ENCODE results near the gene RNF214. TPM values are rescaled to one million over a fixed set of nuclear protein-coding genes. Genes with fewer than 3 reads are reported as not detected.

RNF214 gene
- total and polyA plus RNA-seq, 2 of the 13 experiments (the other 11 are each of a cell fraction or from before 2014, with no cell fraction given), result 10.7 to 12.6 TPM

DNA sequence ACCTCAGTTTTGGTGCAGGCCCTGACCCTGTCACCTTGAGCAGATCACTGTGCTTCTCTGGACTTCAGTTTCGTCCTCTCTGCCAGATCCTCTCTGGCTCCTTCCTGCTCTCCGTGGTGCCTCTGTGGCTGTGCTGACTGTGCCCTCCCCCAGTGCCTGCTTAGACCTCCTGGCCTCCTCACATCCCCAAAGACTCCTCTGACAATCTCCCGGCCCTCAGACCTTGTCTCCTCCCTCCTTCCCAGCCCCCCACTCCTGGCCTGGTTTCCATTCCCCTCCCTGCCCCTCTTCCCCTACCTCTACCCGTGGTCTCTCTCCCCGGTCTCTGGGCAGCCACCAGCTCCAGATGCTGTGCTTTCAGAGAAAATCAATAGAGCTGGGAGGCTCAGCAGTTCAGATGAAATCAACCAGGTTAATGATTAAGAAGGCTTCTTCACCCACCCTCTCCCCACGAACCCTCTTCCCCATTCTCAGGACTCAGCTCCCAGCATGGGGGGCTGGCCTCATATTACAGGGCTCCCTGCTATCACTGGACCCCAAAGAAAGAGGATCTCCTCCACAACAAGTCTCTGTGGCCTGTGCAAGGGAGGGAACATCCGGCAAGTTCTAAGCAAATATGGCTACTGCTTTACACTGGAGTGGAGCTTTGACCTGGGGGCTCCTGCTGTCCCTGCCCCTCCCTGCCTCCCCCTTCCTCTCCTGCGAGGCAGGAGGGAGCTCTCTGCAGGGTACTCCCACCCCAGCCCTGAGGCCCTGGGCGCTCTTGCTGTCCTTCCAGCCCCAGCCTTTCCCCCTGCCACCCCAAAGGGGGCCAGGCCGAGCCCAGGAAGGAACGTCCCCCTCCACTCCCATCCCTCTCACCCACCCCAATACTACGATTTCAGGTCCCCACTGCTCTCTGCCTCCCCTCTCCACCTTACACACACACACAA, 67.1 kb downstream of the RNF214 start (continued):
- TF ChIP-seq HES4 (CRISPR knock-in tag; IDR thresholded peaks at IDR 0.05; ENCODE audit: borderline replicate concordance), result no peak
- TF ChIP-seq SOX5 (CRISPR knock-in tag; IDR thresholded peaks at IDR 0.05; ENCODE audit: borderline replicate concordance), result no peak; the same call in 1 of the 2 replicates
- no peak for TF ChIP-seq ZNF773 (CRISPR knock-in tag; IDR thresholded peaks at IDR 0.05; ENCODE audit: borderline replicate concordance)
- TF ChIP-seq CENPT (CRISPR knock-in tag; IDR thresholded peaks at IDR 0.05; ENCODE audit: low read depth), result no peak
- TF ChIP-seq, protein P1, sequence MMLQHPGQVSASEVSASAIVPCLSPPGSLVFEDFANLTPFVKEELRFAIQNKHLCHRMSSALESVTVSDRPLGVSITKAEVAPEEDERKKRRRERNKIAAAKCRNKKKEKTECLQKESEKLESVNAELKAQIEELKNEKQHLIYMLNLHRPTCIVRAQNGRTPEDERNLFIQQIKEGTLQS (CRISPR knock-in tag; IDR thresholded peaks at IDR 0.05), result no peak
- TF ChIP-seq MED8 (CRISPR knock-in tag; IDR thresholded peaks at IDR 0.05; ENCODE audit: insufficient replicate concordance), result peak; percentile 52
- TF ChIP-seq ZNF407 (CRISPR knock-in tag; IDR thresholded peaks at IDR 0.05; ENCODE audit: not compliant biosample characterization), result no peak
- TF ChIP-seq KAT7 (CRISPR knock-in tag; IDR thresholded peaks at IDR 0.05; ENCODE audit: borderline replicate concordance), result no peak; the same call in 1 of the 2 replicates
- no peak; the same call in 1 of the 2 replicates for TF ChIP-seq GFI1 (CRISPR knock-in tag; IDR thresholded peaks at IDR 0.05; ENCODE audit: borderline replicate concordance)
- TF ChIP-seq GPN1 (CRISPR knock-in tag; IDR thresholded peaks at IDR 0.05; ENCODE audit: borderline replicate concordance), result no peak
- TF ChIP-seq ZNF180 (CRISPR knock-in tag; IDR thresholded peaks at IDR 0.05; ENCODE audit: borderline replicate concordance, low read depth), result no peak
- no peak for TF ChIP-seq ZNF30 (CRISPR knock-in tag; IDR thresholded peaks at IDR 0.05)
- TF ChIP-seq ZNF235 (CRISPR knock-in tag; IDR thresholded peaks at IDR 0.05; ENCODE audit: borderline replicate concordance), result no peak
- 0 out of 2 replicates have a peak, but pooled peaks have one; percentile 56 for TF ChIP-seq ZSCAN29 (CRISPR knock-in tag; conservative IDR thresholded peaks at IDR 0.05)
- TF ChIP-seq ZNF263 (CRISPR knock-in tag; IDR thresholded peaks at IDR 0.05), result peak; percentile 65
- peak; percentile 55 for TF ChIP-seq FOXP4 (CRISPR knock-in tag; IDR thresholded peaks at IDR 0.05)
- no peak for TF ChIP-seq EHMT2 (IDR thresholded peaks at IDR 0.05; ENCODE audit: borderline replicate concordance, low read depth, low read length)
- no peak for TF ChIP-seq NKX3-1 (CRISPR knock-in tag; IDR thresholded peaks at IDR 0.05)

Data from HepG2 (cell line).